Measurements from ENCODE around the gene IFITM5. TPM values are rescaled to one million over a fixed set of nuclear protein-coding genes. Genes with fewer than 3 reads are reported as not detected.
"Not testable (repeated sequence)": the region's sequence is repeated elsewhere in the genome, so short reads cannot be mapped to it uniquely, and the experiment has no call there.

The IFITM5 gene
- not detected for polyA plus RNA-seq (ENCODE audit: insufficient read length in 3 of 3)

GRCh38 chr11:299081-299891 lies at the start of gene IFITM5:
Gene IFITM5, minus strand, starts transcription at chr11:299526. Its CDS starts 36 bp downstream, at chr11:299490.
- no peak for DNase-seq (ENCODE audit: low read depth in 3 of 3, low spot score in 2 of 3)

- DNase-seq (ENCODE audit: low read depth in 3 of 3, low spot score in 2 of 3) = no peak
These were observed 47.2 kb upstream of the IFITM5 start for GRCh38 chr11:346529-346928.

- DNase-seq (ENCODE audit: low read depth in 3 of 3, low spot score in 2 of 3) = no peak
These were observed 45.7 kb upstream of the IFITM5 start for GRCh38 chr11:344836-345578.

- DNase-seq (ENCODE audit: low read depth in 3 of 3, low spot score in 2 of 3) = no peak
These were observed 43.0 kb upstream of the IFITM5 start for GRCh38 chr11:342328-342727.

- no peak for DNase-seq (ENCODE audit: low read depth in 3 of 3, low spot score in 2 of 3)
These were observed 41.5 kb upstream of the IFITM5 start for GRCh38 chr11:340539-341512.

- DNase-seq (ENCODE audit: low read depth in 3 of 3, low spot score in 2 of 3) = no peak
These were observed 40.6 kb upstream of the IFITM5 start for GRCh38 chr11:339963-340362.

- DNase-seq (ENCODE audit: low read depth in 3 of 3, low spot score in 2 of 3) = no peak
These were observed 38.4 kb upstream of the IFITM5 start for GRCh38 chr11:337711-338110.

GRCh38 chr11:336659-337198 lies 37.4 kb upstream of the IFITM5 start:
- DNase-seq (ENCODE audit: low read depth in 3 of 3, low spot score in 2 of 3) = no peak

- DNase-seq (ENCODE audit: low read depth in 3 of 3, low spot score in 2 of 3) = no peak
These were observed 36.7 kb upstream of the IFITM5 start for GRCh38 chr11:335779-336658.

- DNase-seq (ENCODE audit: low read depth in 3 of 3, low spot score in 2 of 3) = no peak
These were observed 35.1 kb upstream of the IFITM5 start for GRCh38 chr11:334264-334994.

GRCh38 chr11:333616-334263 lies 34.4 kb upstream of the IFITM5 start:
- not testable (repeated sequence) for DNase-seq (ENCODE audit: low read depth in 3 of 3, low spot score in 2 of 3)

- DNase-seq (ENCODE audit: low read depth in 3 of 3, low spot score in 2 of 3) = no peak
These were observed 33.5 kb upstream of the IFITM5 start for GRCh38 chr11:332651-333480.

- DNase-seq (ENCODE audit: low read depth in 3 of 3, low spot score in 2 of 3) = no peak
These were observed 32.2 kb upstream of the IFITM5 start for GRCh38 chr11:331358-332060.

GRCh38 chr11:330694-331357 lies 31.5 kb upstream of the IFITM5 start:
- no peak for DNase-seq (ENCODE audit: low read depth in 3 of 3, low spot score in 2 of 3)

GRCh38 chr11:330307-330693 lies 31.0 kb upstream of the IFITM5 start:
- DNase-seq (ENCODE audit: low read depth in 3 of 3, low spot score in 2 of 3) = no peak

- DNase-seq (ENCODE audit: low read depth in 3 of 3, low spot score in 2 of 3) = no peak
These were observed 30.5 kb upstream of the IFITM5 start for GRCh38 chr11:329886-330253.

Data from right renal cortex interstitium (tissue), 3 donors.